HepG2 (cell line): ENCODE measurements around the gene HS6ST2. TPM values are rescaled to one million over a fixed set of nuclear protein-coding genes. Genes with fewer than 3 reads are reported as not detected.
A peak's percentile ranks its signal among the peaks of the same experiment; 100 is the strongest.

ENCODE experiments used
- HIVEP1 ChIP-seq: sonication (generic); formaldehyde crosslinking; IDR thresholded peaks from 2 replicates; pipeline ENCODE4 v1.4.0; 2020; ENCODE audit warnings: mild to moderate bottlenecking, missing genetic modification reagents
- HNRNPK ChIP-seq: fragments of 200-400 bp; formaldehyde crosslinking; IDR thresholded peaks from 2 replicates; pipeline ENCODE4 v1.6.1; 2018; ENCODE audit warnings: low read length, low read depth, moderate library complexity, mild to moderate bottlenecking; ENCODE audit not compliant: poor library complexity, severe bottlenecking
- MTA3 ChIP-seq: sonication (generic); formaldehyde crosslinking; IDR thresholded peaks from 2 replicates; pipeline ENCODE4 v1.4.0; 2020; ENCODE audit warnings: missing genetic modification reagents
- MXD4 ChIP-seq: IDR thresholded peaks from 2 replicates; pipeline ENCODE4 v1.6.1; 2016; ENCODE audit warnings: mild to moderate bottlenecking, missing biosample characterization, missing genetic modification reagents
- NAIF1 ChIP-seq: sonication (generic); formaldehyde crosslinking; IDR thresholded peaks from 2 replicates; pipeline ENCODE4 v1.5.0; 2020; ENCODE audit warnings: mild to moderate bottlenecking, missing genetic modification reagents, borderline replicate concordance
- NPAS2 ChIP-seq: sonication (generic); formaldehyde crosslinking; IDR thresholded peaks from 2 replicates; pipeline ENCODE4 v1.8.0; 2022; ENCODE audit warnings: mild to moderate bottlenecking, missing genetic modification reagents, borderline replicate concordance
- PHF8 ChIP-seq: sonication (generic); formaldehyde crosslinking; IDR thresholded peaks from 2 replicates; pipeline ENCODE4 v1.5.0; 2020; ENCODE audit warnings: missing genetic modification reagents
- PRMT3 ChIP-seq: sonication (generic); formaldehyde crosslinking; IDR thresholded peaks from 2 replicates; pipeline ENCODE4 v1.8.1; 2022; ENCODE audit warnings: low read depth, mild to moderate bottlenecking, moderate library complexity, missing genetic modification reagents, borderline replicate concordance
- TBP ChIP-seq: sonication (generic); formaldehyde crosslinking; IDR thresholded peaks from 2 replicates; pipeline ENCODE4 v1.5.0; 2020; ENCODE audit warnings: missing genetic modification reagents
- ZFY ChIP-seq: sonication (generic); formaldehyde crosslinking; IDR thresholded peaks from 2 replicates; pipeline ENCODE4 v1.4.0; 2020; ENCODE audit warnings: missing genetic modification reagents
- ZNF296 ChIP-seq: sonication (generic); formaldehyde crosslinking; conservative IDR thresholded peaks from 2 replicates; pipeline ENCODE4 v1.5.0; 2020; ENCODE audit warnings: mild to moderate bottlenecking, missing genetic modification reagents
- ZNF773 ChIP-seq: sonication (generic); formaldehyde crosslinking; IDR thresholded peaks from 2 replicates; pipeline ENCODE4 v1.4.0; 2020; ENCODE audit warnings: missing genetic modification reagents, borderline replicate concordance
- ZSCAN30 ChIP-seq: sonication (generic); formaldehyde crosslinking; IDR thresholded peaks from 2 replicates; pipeline ENCODE4 v1.5.0; 2020; ENCODE audit warnings: mild to moderate bottlenecking, missing genetic modification reagents
- polyA plus RNA-seq, 8 experiments: library from polyadenylated mRNA; depleted of rRNA in 3 of 8; stranded (reverse) in 7 of 8; unstranded in 1 of 8; fragments of >200 nt; fragmentation: Illumina TruSeq in 4 of 8; extraction: Trizol in 4 of 8; gene quantifications; 2 replicates each; pipeline versions ENCODE4 v1.2.1 to v1.2.3, GENCODE V29; 2011 to 2016; ENCODE audit warnings: low read depth in 4 of 8, missing spikeins in 1 of 8, mixed read lengths in 1 of 8; ENCODE audit not compliant: insufficient read depth in 1 of 8
- total RNA-seq, 5 experiments: library from RNA; depleted of rRNA; stranded (reverse); fragments of >200 nt; fragmentation: Illumina TruSeq; extraction: Trizol; gene quantifications; 2 replicates each; pipeline ENCODE4 v1.2.3, GENCODE V29; 2016; ENCODE audit warnings: low read depth in 1 of 5
- TF ChIP-seq, protein P1 (sequence below): sonication (generic); formaldehyde crosslinking; IDR thresholded peaks from 2 replicates; pipeline ENCODE4 v1.5.1; 2020; ENCODE audit warnings: mild to moderate bottlenecking, missing genetic modification reagents, borderline replicate concordance
- TF ChIP-seq, protein P2 (sequence below): sonication (generic); formaldehyde crosslinking; IDR thresholded peaks from 2 replicates; pipeline ENCODE4 v1.8.0; 2022; ENCODE audit warnings: low read depth, missing genetic modification reagents
- TF ChIP-seq, protein P3 (sequence below): IDR thresholded peaks from 2 replicates; pipeline ENCODE4 v1.6.1; 2012; ENCODE audit warnings: low read depth, low read length, improper control_type of control experiment
- TF ChIP-seq, protein P4 (sequence below): sonication (generic); formaldehyde crosslinking; IDR thresholded peaks from 2 replicates; pipeline ENCODE4 v1.4.0; 2020; ENCODE audit warnings: low read depth, mild to moderate bottlenecking, missing genetic modification reagents
- TF ChIP-seq, protein P5 (sequence below): sonication (generic); formaldehyde crosslinking; IDR thresholded peaks from 2 replicates; pipeline ENCODE4 v1.4.0; 2020; ENCODE audit warnings: missing genetic modification reagents

The HS6ST2 gene
- total and polyA plus RNA-seq, 2 of the 13 experiments (the other 11 are each of a cell fraction or from before 2014, with no cell fraction given) = 0.05 TPM; not detected in 1

DNA sequence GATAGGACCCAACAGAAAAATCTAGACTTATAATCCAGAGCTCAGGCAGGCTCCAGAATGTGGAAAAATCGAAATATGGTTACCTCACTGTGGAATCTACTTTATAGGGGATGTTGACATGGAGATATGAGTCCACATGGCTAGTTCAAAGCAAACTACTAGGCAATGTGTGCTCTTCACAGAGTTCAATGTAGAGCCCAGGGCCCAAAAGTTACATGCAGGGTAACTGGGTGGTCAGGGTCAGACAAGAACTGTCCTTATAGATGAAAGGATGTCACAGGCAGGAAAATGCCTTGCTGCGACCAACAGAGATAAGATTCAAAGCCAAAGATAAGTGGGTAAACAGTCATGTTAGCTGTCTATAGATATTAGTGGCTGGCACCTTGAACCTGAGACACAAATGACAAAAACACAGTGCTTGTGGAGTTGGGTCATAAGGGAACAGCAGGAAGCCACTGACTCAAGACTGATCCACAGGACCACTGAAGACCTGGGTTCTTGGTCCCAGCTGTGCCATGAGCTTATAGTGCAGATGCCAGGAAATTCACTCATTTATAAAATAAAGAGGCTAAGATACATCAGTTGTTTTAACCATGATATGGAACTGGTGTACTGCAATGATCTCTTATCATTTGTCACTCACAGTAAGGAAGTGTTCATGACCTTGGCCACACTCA lies 367.9 kb downstream of the HS6ST2 start (continued):
- TF ChIP-seq, protein P1, sequence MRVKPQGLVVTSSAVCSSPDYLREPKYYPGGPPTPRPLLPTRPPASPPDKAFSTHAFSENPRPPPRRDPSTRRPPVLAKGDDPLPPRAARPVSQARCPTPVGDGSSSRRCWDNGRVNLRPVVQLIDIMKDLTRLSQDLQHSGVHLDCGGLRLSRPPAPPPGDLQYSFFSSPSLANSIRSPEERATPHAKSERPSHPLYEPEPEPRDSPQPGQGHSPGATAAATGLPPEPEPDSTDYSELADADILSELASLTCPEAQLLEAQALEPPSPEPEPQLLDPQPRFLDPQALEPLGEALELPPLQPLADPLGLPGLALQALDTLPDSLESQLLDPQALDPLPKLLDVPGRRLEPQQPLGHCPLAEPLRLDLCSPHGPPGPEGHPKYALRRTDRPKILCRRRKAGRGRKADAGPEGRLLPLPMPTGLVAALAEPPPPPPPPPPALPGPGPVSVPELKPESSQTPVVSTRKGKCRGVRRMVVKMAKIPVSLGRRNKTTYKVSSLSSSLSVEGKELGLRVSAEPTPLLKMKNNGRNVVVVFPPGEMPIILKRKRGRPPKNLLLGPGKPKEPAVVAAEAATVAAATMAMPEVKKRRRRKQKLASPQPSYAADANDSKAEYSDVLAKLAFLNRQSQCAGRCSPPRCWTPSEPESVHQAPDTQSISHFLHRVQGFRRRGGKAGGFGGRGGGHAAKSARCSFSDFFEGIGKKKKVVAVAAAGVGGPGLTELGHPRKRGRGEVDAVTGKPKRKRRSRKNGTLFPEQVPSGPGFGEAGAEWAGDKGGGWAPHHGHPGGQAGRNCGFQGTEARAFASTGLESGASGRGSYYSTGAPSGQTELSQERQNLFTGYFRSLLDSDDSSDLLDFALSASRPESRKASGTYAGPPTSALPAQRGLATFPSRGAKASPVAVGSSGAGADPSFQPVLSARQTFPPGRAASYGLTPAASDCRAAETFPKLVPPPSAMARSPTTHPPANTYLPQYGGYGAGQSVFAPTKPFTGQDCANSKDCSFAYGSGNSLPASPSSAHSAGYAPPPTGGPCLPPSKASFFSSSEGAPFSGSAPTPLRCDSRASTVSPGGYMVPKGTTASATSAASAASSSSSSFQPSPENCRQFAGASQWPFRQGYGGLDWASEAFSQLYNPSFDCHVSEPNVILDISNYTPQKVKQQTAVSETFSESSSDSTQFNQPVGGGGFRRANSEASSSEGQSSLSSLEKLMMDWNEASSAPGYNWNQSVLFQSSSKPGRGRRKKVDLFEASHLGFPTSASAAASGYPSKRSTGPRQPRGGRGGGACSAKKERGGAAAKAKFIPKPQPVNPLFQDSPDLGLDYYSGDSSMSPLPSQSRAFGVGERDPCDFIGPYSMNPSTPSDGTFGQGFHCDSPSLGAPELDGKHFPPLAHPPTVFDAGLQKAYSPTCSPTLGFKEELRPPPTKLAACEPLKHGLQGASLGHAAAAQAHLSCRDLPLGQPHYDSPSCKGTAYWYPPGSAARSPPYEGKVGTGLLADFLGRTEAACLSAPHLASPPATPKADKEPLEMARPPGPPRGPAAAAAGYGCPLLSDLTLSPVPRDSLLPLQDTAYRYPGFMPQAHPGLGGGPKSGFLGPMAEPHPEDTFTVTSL = peak; percentile 94
- TF ChIP-seq MTA3 (CRISPR knock-in tag) (no peak), HNRNPK (no peak), PHF8 (peak; percentile 37; the same call in 1 of the 2 replicates), ZSCAN30 (CRISPR knock-in tag) (0 out of 2 replicates have a peak, but pooled peaks have one; percentile 42), PRMT3 (CRISPR knock-in tag) (no peak), NPAS2 (CRISPR knock-in tag) (no peak), ZNF296 (CRISPR knock-in tag) (no peak), TBP (CRISPR knock-in tag) (no peak), NAIF1 (CRISPR knock-in tag) (no peak), ZNF773 (CRISPR knock-in tag) (no peak), MXD4 (CRISPR knock-in tag) (peak; percentile 33; the same call in 1 of the 2 replicates), ZFY (CRISPR knock-in tag) (no peak), HIVEP1 (CRISPR knock-in tag) (no peak)
- TF ChIP-seq, protein P2, sequence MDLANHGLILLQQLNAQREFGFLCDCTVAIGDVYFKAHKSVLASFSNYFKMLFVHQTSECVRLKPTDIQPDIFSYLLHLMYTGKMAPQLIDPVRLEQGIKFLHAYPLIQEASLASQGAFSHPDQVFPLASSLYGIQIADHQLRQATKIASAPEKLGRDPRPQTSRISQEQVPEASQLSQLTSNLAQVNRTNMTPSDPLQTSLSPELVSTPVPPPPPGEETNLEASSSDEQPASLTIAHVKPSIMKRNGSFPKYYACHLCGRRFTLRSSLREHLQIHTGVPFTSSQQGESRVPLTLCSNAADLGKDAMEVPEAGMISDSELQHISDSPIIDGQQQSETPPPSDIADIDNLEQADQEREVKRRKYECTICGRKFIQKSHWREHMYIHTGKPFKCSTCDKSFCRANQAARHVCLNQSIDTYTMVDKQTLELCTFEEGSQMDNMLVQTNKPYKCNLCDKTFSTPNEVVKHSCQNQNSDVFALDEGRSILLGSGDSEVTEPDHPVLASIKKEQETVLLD = no peak
- TF ChIP-seq, protein P3, sequence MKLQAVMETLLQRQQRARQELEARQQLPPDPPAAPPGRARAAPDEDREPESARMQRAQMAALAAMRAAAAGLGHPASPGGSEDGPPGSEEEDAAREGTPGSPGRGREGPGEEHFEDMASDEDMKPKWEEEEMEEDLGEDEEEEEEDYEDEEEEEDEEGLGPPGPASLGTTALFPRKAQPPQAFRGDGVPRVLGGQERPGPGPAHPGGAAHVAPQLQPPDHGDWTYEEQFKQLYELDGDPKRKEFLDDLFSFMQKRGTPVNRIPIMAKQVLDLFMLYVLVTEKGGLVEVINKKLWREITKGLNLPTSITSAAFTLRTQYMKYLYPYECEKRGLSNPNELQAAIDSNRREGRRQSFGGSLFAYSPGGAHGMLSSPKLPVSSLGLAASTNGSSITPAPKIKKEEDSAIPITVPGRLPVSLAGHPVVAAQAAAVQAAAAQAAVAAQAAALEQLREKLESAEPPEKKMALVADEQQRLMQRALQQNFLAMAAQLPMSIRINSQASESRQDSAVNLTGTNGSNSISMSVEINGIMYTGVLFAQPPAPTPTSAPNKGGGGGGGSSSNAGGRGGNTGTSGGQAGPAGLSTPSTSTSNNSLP = peak; percentile 88; the same call in 1 of the 2 replicates
- TF ChIP-seq, protein P4, sequence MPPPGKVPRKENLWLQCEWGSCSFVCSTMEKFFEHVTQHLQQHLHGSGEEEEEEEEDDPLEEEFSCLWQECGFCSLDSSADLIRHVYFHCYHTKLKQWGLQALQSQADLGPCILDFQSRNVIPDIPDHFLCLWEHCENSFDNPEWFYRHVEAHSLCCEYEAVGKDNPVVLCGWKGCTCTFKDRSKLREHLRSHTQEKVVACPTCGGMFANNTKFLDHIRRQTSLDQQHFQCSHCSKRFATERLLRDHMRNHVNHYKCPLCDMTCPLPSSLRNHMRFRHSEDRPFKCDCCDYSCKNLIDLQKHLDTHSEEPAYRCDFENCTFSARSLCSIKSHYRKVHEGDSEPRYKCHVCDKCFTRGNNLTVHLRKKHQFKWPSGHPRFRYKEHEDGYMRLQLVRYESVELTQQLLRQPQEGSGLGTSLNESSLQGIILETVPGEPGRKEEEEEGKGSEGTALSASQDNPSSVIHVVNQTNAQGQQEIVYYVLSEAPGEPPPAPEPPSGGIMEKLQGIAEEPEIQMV (CRISPR knock-in tag) = no peak
- TF ChIP-seq, protein P5, sequence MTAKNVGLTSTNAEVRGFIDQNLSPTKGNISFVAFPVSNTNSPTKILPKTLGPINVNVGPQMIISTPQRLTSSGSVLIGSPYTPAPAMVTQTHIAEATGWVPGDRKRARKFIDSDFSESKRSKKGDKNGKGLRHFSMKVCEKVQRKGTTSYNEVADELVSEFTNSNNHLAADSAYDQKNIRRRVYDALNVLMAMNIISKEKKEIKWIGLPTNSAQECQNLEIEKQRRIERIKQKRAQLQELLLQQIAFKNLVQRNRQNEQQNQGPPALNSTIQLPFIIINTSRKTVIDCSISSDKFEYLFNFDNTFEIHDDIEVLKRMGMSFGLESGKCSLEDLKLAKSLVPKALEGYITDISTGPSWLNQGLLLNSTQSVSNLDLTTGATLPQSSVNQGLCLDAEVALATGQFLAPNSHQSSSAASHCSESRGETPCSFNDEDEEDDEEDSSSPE (CRISPR knock-in tag) = no peak
